Nephron progenitor cell (in vitro differentiated cells): Measurements from ENCODE around the gene NTMT1.
A peak's percentile ranks its signal among the peaks of the same experiment; 100 is the strongest.

ENCODE experiments used
- DNase-seq: peaks from one replicate; pipeline ENCODE4 v3.0.0; 2021
- H3K27ac Mint-ChIP-seq: 2 replicates; pipeline ENCODE4 v1.8.0; 2021; ENCODE audit warnings: mild to moderate bottlenecking, moderate library complexity, mixed read lengths
- H3K27me3 Mint-ChIP-seq: 2 replicates; pipeline ENCODE4 v1.8.0; 2021; ENCODE audit warnings: mild to moderate bottlenecking, low read depth, mixed read lengths; ENCODE audit not compliant: poor library complexity
- H3K36me3 Mint-ChIP-seq: 2 replicates; pipeline ENCODE4 v1.8.0; 2021; ENCODE audit warnings: low read depth, mixed read lengths
- H3K4me1 Mint-ChIP-seq: 2 replicates; pipeline ENCODE4 v1.8.0; 2021; ENCODE audit warnings: mixed read lengths
- H3K4me3 Mint-ChIP-seq: 2 replicates; pipeline ENCODE4 v1.8.0; 2021; ENCODE audit warnings: mild to moderate bottlenecking, moderate library complexity, mixed read lengths
- H3K9me3 Mint-ChIP-seq: 2 replicates; pipeline ENCODE4 v1.8.0; 2021; ENCODE audit warnings: mild to moderate bottlenecking, moderate library complexity, mixed read lengths
- TF ChIP-seq, protein P1 (sequence below): fragments of 200-600 bp; sonication (generic); IDR thresholded peaks from 2 replicates; pipeline ENCODE4 v1.5.0; 2021; ENCODE audit warnings: antibody characterized with exemption

The NTMT1 gene

DNA sequence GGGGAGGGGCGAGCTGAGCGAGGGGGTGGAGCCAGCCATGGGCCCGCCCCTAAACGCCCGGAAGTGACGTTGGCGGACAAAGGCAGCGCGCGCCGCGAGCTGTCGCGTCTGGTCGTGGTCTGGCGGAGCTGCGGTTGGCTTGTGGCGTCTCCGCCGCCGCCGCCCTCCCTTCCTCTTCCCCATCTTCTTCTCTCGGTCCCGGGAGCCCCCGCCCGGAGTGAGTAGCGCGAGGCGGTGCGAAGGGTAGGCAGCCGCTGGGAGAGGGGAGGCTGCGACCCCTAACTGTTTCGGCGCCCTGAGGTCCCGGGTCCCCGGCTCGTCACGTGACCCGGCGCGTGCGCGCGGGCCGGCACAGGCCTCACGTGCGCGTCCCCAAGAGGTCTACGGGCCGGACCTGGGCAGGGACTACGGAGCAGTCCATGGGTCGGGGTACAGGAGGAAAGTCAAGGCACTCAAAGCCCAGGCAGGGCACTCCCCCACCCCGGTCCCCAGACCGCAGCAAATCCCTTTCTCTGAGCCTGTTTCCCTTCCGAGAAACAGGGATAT lies at the start of gene NTMT1:
Gene NTMT1, plus strand, starts transcription at position 85 of the 546 bp plus-strand sequence. CDS start 6,541 bp downstream, outside the sequence.
- Mint-ChIP-seq H3K4me1 (peaks cover 57% of the 10 kb centered on the region), H3K27me3 (peaks cover 16% of the 10 kb centered on the region), H3K27ac (peak within 1 kb of the TSS; percentile 57), H3K9me3 (no peaks in the 10 kb centered on the region), H3K36me3 (peaks cover 8% of the 10 kb centered on the region), H3K4me3 (peak within 1 kb of the TSS; percentile 83)
- TF ChIP-seq, protein P1, sequence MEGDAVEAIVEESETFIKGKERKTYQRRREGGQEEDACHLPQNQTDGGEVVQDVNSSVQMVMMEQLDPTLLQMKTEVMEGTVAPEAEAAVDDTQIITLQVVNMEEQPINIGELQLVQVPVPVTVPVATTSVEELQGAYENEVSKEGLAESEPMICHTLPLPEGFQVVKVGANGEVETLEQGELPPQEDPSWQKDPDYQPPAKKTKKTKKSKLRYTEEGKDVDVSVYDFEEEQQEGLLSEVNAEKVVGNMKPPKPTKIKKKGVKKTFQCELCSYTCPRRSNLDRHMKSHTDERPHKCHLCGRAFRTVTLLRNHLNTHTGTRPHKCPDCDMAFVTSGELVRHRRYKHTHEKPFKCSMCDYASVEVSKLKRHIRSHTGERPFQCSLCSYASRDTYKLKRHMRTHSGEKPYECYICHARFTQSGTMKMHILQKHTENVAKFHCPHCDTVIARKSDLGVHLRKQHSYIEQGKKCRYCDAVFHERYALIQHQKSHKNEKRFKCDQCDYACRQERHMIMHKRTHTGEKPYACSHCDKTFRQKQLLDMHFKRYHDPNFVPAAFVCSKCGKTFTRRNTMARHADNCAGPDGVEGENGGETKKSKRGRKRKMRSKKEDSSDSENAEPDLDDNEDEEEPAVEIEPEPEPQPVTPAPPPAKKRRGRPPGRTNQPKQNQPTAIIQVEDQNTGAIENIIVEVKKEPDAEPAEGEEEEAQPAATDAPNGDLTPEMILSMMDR, result no peak
- DNase-seq, result peak; percentile 89

DNA sequence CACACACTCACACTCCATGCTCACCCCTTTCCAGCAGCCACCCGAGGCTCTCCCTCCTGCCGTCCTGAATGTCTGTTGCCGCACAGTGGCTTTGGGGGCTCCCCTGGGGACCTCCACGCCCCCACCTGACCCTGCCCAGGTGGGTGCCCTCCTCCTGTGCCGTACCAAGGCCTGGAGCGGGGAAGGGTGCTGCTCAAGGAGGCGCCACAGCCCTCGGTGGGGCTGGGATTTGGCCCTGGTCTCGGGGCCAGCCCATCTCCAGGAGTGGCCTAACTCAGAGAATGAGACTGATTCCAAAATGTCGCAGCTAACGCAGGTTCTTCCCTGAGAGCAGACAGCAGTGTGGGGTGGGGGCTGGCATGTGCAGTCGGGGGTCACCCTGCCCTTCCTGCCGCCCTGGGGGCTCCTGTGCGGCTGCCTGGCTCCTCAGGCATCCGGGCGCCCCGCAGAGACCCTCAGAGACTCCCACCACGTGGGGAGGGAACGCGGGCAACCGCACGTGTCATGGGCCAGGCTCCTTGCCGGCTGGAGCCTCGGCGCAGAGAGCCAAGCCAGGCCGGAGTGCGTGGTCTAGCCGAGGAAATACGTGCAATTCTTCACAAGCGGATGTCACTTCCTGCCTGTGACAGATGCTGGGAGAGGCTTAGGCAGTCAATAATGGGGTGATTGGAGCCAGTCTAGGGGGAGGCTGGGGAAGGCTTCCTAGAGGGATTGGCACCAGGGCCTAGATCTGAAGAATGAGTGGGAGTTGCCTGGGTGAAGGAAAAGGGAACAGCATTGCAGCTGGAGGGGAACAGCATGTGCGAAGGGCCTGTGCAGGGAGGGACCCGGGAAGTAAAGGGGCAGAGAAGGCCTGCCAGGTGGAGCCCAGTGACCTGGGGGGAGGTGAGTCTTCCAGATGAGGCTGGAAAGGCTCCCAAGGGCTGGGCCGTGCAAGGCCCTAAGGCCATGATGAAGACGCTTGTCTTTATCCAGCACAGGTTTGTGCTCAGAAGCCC lies 49.1 kb upstream of the NTMT1 start:
- Mint-ChIP-seq H3K27ac (peak overlapping the region; percentile 97), H3K27me3 (peaks cover 10% of the 10 kb centered on the region), H3K9me3 (peaks cover 16% of the 10 kb centered on the region), H3K4me1 (peaks cover 53% of the 10 kb centered on the region), H3K4me3 (no peak overlapping the region), H3K36me3 (peaks cover 6% of the 10 kb centered on the region)
- TF ChIP-seq, protein P1, result no peak
- DNase-seq, result no peak

GRCh38 chr9:129579294-129579693 lies 46.7 kb upstream of the NTMT1 start:
- TF ChIP-seq, protein P1, result no peak
- Mint-ChIP-seq H3K27me3 (peaks cover 3% of the 10 kb centered on the region), H3K36me3 (no peaks in the 10 kb centered on the region), H3K4me3 (no peak overlapping the region), H3K9me3 (peaks cover 10% of the 10 kb centered on the region), H3K27ac (no peak overlapping the region), H3K4me1 (peaks cover 58% of the 10 kb centered on the region)
- no peak for DNase-seq

GRCh38 chr9:129580211-129580915 lies 45.6 kb upstream of the NTMT1 start:
- Mint-ChIP-seq H3K4me3 (no peak overlapping the region), H3K4me1 (peaks cover 62% of the 10 kb centered on the region), H3K9me3 (peaks cover 10% of the 10 kb centered on the region), H3K27ac (no peak overlapping the region), H3K27me3 (peaks cover 3% of the 10 kb centered on the region), H3K36me3 (no peaks in the 10 kb centered on the region)
- DNase-seq, result no peak
- TF ChIP-seq, protein P1, result no peak

DNA sequence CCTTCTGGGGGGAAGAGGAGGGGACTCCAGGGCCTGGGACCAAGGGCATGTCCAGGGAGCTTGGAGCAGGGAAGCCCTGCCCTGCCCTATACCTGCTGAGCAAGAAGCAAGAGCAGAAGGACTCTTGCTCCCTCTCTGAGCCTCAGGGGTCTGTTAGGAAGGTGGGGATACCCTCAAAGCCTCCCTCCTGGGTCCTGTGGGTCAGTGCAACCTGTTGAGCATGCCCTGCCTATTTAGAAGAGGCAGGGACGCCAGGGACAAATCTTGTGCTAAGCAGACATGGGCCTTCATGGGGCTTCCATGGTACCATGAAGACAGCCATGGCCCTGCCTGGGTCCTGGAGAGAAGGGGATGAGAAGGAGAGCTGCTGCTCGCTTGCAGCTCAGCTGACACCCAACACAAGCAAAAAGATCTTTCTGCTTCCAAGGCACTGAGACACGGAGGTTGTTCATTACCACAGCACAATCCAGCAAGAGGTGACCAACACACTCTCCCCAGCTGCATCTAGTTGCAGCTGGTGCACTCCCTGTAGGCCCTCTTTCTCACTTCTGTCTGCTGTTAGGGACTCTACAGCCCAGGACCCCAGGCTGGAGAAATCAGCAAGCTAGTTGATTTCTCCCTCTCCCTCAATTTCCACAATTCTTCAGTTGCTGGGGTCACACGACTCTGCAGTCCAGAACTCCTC lies 44.3 kb upstream of the NTMT1 start:
- Mint-ChIP-seq H3K4me1 (peaks cover 59% of the 10 kb centered on the region), H3K36me3 (no peaks in the 10 kb centered on the region), H3K4me3 (no peak overlapping the region), H3K27me3 (peaks cover 7% of the 10 kb centered on the region), H3K9me3 (peaks cover 4% of the 10 kb centered on the region), H3K27ac (peak overlapping the region; percentile 85)
- TF ChIP-seq, protein P1, result no peak
- DNase-seq, result no peak
